Activated CD4-positive, alpha-beta T cell treated with anti-CD3 and anti-CD28 coated beads, Interleukin-2, amount 50 U/mL, for 4 hours (primary cell): ENCODE results near the gene NLRC5.
"Not testable (repeated sequence)": the region's sequence is repeated elsewhere in the genome, so short reads cannot be mapped to it uniquely, and the experiment has no call there.

Source experiments
- DNase-seq, 2 experiments: peaks; one replicate each; pipeline ENCODE4 v3.0.0-alpha.2; 2020

NLRC5 gene

GRCh38 chr16:56964243-56965148 lies 24.9 kb upstream of the NLRC5 start:
- peak; percentile 96 to 97 for DNase-seq

GRCh38 chr16:56965149-56966092 lies 23.9 kb upstream of the NLRC5 start:
- no peak for DNase-seq

GRCh38 chr16:56966093-56966475 lies 23.3 kb upstream of the NLRC5 start:
- no peak for DNase-seq

GRCh38 chr16:56967733-56968132 lies 21.6 kb upstream of the NLRC5 start:
- no peak for DNase-seq

GRCh38 chr16:56969769-56970168 lies 19.6 kb upstream of the NLRC5 start:
- DNase-seq: no peak

GRCh38 chr16:56970934-56971767 lies 18.2 kb upstream of the NLRC5 start:
- no peak for DNase-seq

- no peak for DNase-seq
These were observed 17.7 kb upstream of the NLRC5 start for GRCh38 chr16:56971768-56972043.

- DNase-seq: no peak
These were observed 16.7 kb upstream of the NLRC5 start for GRCh38 chr16:56972403-56973293.

- no peak for DNase-seq
These were observed 16.1 kb upstream of the NLRC5 start for GRCh38 chr16:56973294-56973689.

GRCh38 chr16:56973899-56974298 lies 15.5 kb upstream of the NLRC5 start:
- DNase-seq: not testable (repeated sequence)

- DNase-seq: no peak
These were observed 14.6 kb upstream of the NLRC5 start for GRCh38 chr16:56974549-56975300.

- no peak for DNase-seq
These were observed 13.6 kb upstream of the NLRC5 start for GRCh38 chr16:56975714-56976113.

- no peak for DNase-seq
These were observed 12.1 kb upstream of the NLRC5 start for GRCh38 chr16:56977216-56977615.

GRCh38 chr16:56977823-56978430 lies 11.4 kb upstream of the NLRC5 start:
- no peak for DNase-seq

- no peak for DNase-seq
These were observed 9.2 kb upstream of the NLRC5 start for GRCh38 chr16:56980201-56980535.

- DNase-seq: no peak
These were observed 8.3 kb upstream of the NLRC5 start for GRCh38 chr16:56980792-56981724.

GRCh38 chr16:56981729-56982271 lies 7.6 kb upstream of the NLRC5 start:
- DNase-seq: no peak

GRCh38 chr16:56982695-56983094 lies 6.7 kb upstream of the NLRC5 start:
- no peak for DNase-seq

GRCh38 chr16:56983211-56983751 lies 6.1 kb upstream of the NLRC5 start:
- no peak for DNase-seq
